GM18498 (cell line): Measurements from ENCODE around the gene SRSF4.
"Not testable (repeated sequence)": the region's sequence is repeated elsewhere in the genome, so short reads cannot be mapped to it uniquely, and the experiment has no call there.

Experiments
- ATAC-seq: cut with Tn5 transposase; IDR thresholded peaks from one replicate; pipeline ENCODE4 v1.9.1; 2021; ENCODE audit warnings: mild to moderate bottlenecking, moderate library complexity; ENCODE audit not compliant: unreplicated experiment

The SRSF4 gene

GRCh38 chr1:29126198-29126597 lies 55.5 kb downstream of the SRSF4 start:
- ATAC-seq = no peak

- no peak for ATAC-seq
These were observed 55.9 kb downstream of the SRSF4 start for GRCh38 chr1:29125788-29126187.

- ATAC-seq = no peak
These were observed 56.5 kb downstream of the SRSF4 start for GRCh38 chr1:29125237-29125641.

GRCh38 chr1:29124366-29125236 lies 57.1 kb downstream of the SRSF4 start:
- ATAC-seq = no peak

GRCh38 chr1:29123887-29124365 lies 57.8 kb downstream of the SRSF4 start, which contains the start of gene TMEM200B:
Gene TMEM200B (minus strand): TSS chr1:29123903. CDS start chr1:29121828, 2,075 bp downstream.
- ATAC-seq = no peak

- ATAC-seq = no peak
These were observed 58.4 kb downstream of the SRSF4 start for GRCh38 chr1:29123053-29123886.

- ATAC-seq = no peak
These were observed 59.0 kb downstream of the SRSF4 start for GRCh38 chr1:29122682-29123052.

- ATAC-seq = no peak
These were observed 59.6 kb downstream of the SRSF4 start for GRCh38 chr1:29121936-29122681.

- no peak for ATAC-seq
These were observed 60.2 kb downstream of the SRSF4 start for GRCh38 chr1:29121516-29121935.

- peak; percentile 40 for ATAC-seq
These were observed 60.7 kb downstream of the SRSF4 start for GRCh38 chr1:29120947-29121485.

GRCh38 chr1:29120367-29120766 lies 61.3 kb downstream of the SRSF4 start:
- ATAC-seq = no peak

GRCh38 chr1:29119121-29119929 lies 62.4 kb downstream of the SRSF4 start:
- ATAC-seq = no peak

- no peak for ATAC-seq
These were observed 64.3 kb downstream of the SRSF4 start for GRCh38 chr1:29117381-29117780.

GRCh38 chr1:29114654-29115053 lies 67.0 kb downstream of the SRSF4 start:
- no peak for ATAC-seq

- ATAC-seq = no peak
These were observed 68.1 kb downstream of the SRSF4 start for GRCh38 chr1:29113413-29114117.

- ATAC-seq = no peak
These were observed 68.8 kb downstream of the SRSF4 start for GRCh38 chr1:29112705-29113412.

- ATAC-seq = not testable (repeated sequence)
These were observed 73.7 kb downstream of the SRSF4 start for GRCh38 chr1:29108041-29108440.

GRCh38 chr1:29105822-29106221 lies 75.9 kb downstream of the SRSF4 start:
- ATAC-seq = no peak

GRCh38 chr1:29100487-29100886 lies 81.2 kb downstream of the SRSF4 start:
- no peak for ATAC-seq
